ENCODE results near the gene LPIN1. TPM values are rescaled to one million over a fixed set of nuclear protein-coding genes. Genes with fewer than 3 reads are reported as not detected.

LPIN1 gene
- total and polyA plus RNA-seq, 2 of the 13 experiments (the other 11 are each of a cell fraction or from before 2014, with no cell fraction given) = 9.7 to 19.4 TPM

DNA sequence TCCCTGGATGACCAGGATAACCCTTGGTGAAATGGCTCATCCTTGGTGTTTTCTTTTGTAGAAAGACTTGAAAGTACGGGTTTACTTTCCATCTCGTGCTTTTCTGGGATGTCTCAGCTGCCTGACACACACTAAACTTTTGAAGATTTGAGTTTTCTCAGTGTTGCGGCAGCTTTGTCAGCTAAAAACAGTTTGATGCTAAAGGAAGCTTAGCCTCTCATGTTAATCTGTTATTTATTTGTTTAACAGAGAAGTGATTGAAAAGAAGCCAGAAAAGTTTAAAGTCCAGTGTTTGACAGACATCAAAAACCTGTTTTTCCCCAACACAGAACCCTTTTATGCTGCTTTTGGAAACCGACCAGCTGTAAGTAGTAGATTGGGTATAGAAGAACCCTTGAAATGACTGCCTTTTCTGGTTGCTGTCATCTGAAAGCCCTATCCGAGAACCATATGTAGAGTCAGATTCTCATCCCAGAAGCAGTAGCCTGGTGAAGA, 72.8 kb downstream of the LPIN1 start (continued):
- TF ChIP-seq, protein P1, sequence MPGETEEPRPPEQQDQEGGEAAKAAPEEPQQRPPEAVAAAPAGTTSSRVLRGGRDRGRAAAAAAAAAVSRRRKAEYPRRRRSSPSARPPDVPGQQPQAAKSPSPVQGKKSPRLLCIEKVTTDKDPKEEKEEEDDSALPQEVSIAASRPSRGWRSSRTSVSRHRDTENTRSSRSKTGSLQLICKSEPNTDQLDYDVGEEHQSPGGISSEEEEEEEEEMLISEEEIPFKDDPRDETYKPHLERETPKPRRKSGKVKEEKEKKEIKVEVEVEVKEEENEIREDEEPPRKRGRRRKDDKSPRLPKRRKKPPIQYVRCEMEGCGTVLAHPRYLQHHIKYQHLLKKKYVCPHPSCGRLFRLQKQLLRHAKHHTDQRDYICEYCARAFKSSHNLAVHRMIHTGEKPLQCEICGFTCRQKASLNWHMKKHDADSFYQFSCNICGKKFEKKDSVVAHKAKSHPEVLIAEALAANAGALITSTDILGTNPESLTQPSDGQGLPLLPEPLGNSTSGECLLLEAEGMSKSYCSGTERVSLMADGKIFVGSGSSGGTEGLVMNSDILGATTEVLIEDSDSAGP (CRISPR knock-in tag; IDR thresholded peaks at IDR 0.05; ENCODE audit: borderline replicate concordance) = no peak
- TF ChIP-seq, protein P2, sequence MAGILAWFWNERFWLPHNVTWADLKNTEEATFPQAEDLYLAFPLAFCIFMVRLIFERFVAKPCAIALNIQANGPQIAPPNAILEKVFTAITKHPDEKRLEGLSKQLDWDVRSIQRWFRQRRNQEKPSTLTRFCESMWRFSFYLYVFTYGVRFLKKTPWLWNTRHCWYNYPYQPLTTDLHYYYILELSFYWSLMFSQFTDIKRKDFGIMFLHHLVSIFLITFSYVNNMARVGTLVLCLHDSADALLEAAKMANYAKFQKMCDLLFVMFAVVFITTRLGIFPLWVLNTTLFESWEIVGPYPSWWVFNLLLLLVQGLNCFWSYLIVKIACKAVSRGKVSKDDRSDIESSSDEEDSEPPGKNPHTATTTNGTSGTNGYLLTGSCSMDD (CRISPR knock-in tag; IDR thresholded peaks at IDR 0.05) = no peak
- TF ChIP-seq TIGD3 (CRISPR knock-in tag; IDR thresholded peaks at IDR 0.05; ENCODE audit: borderline replicate concordance) (no peak), NFIB (CRISPR knock-in tag; IDR thresholded peaks at IDR 0.05; ENCODE audit: borderline replicate concordance) (no peak), CHD4 (IDR thresholded peaks at IDR 0.05; ENCODE audit: borderline replicate concordance, low read length) (peak; percentile 85; the same call in 1 of the 2 replicates), DNMT3B (CRISPR knock-in tag; conservative IDR thresholded peaks at IDR 0.05) (0 out of 2 replicates have a peak, but pooled peaks have one; percentile 73), FIP1L1 (IDR thresholded peaks at IDR 0.05; ENCODE audit: borderline replicate concordance, insufficient read depth, low read depth, low read length) (no peak), FOXC1 (CRISPR knock-in tag; IDR thresholded peaks at IDR 0.05; ENCODE audit: borderline replicate concordance) (no peak), ZNF775 (CRISPR knock-in tag; IDR thresholded peaks at IDR 0.05; ENCODE audit: borderline replicate concordance) (no peak), DPF2 (CRISPR knock-in tag; IDR thresholded peaks at IDR 0.05; ENCODE audit: borderline replicate concordance, low read depth) (peak; percentile 75), NR3C1 (CRISPR knock-in tag; IDR thresholded peaks at IDR 0.05) (no peak), ZNF891 (CRISPR knock-in tag; IDR thresholded peaks at IDR 0.05) (no peak), ZNF703 (CRISPR knock-in tag; IDR thresholded peaks at IDR 0.05; ENCODE audit: borderline replicate concordance) (no peak), ZNF235 (CRISPR knock-in tag; IDR thresholded peaks at IDR 0.05; ENCODE audit: borderline replicate concordance) (no peak), ZNF101 (CRISPR knock-in tag; IDR thresholded peaks at IDR 0.05; ENCODE audit: borderline replicate concordance, low read depth) (no peak), HNF1B (CRISPR knock-in tag; IDR thresholded peaks at IDR 0.05) (peak; percentile 70), SMYD3 (CRISPR knock-in tag; IDR thresholded peaks at IDR 0.05) (no peak), ZNF75D (CRISPR knock-in tag; IDR thresholded peaks at IDR 0.05; ENCODE audit: borderline replicate concordance) (no peak), KDM5A (IDR thresholded peaks at IDR 0.05; ENCODE audit: borderline replicate concordance, low read length) (peak; percentile 60; the same call in 1 of the 2 replicates), SAP130 (CRISPR knock-in tag; IDR thresholded peaks at IDR 0.05; ENCODE audit: low read depth) (peak; percentile 77), AHR (CRISPR knock-in tag; IDR thresholded peaks at IDR 0.05) (no peak; the same call in 1 of the 2 replicates), ZNF777 (CRISPR knock-in tag; IDR thresholded peaks at IDR 0.05) (no peak), THAP11 (CRISPR knock-in tag; IDR thresholded peaks at IDR 0.05) (peak; percentile 29; the same call in 1 of the 2 replicates), GFI1 (CRISPR knock-in tag; IDR thresholded peaks at IDR 0.05; ENCODE audit: borderline replicate concordance) (peak; percentile 93)
- TF ChIP-seq, protein P3, sequence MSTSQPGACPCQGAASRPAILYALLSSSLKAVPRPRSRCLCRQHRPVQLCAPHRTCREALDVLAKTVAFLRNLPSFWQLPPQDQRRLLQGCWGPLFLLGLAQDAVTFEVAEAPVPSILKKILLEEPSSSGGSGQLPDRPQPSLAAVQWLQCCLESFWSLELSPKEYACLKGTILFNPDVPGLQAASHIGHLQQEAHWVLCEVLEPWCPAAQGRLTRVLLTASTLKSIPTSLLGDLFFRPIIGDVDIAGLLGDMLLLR (CRISPR knock-in tag; IDR thresholded peaks at IDR 0.05) = no peak
